GM12801 (cell line): ENCODE results near the gene SNED1.

Experiments
- CTCF ChIP-seq: IDR thresholded peaks from one replicate; pipeline ENCODE4 v1.5.1; 2011; ENCODE audit warnings: control low read depth; ENCODE audit not compliant: insufficient read length; ENCODE audit errors: extremely low read depth

The SNED1 gene

GRCh38 chr2:241134711-241135110, 136.3 kb downstream of the SNED1 start:
- TF ChIP-seq CTCF: no peak

GRCh38 chr2:241135737-241136136, 137.3 kb downstream of the SNED1 start:
- no peak for TF ChIP-seq CTCF

- no peak for TF ChIP-seq CTCF
Measured at GRCh38 chr2:241136191-241136590, 137.8 kb downstream of the SNED1 start.

DNA sequence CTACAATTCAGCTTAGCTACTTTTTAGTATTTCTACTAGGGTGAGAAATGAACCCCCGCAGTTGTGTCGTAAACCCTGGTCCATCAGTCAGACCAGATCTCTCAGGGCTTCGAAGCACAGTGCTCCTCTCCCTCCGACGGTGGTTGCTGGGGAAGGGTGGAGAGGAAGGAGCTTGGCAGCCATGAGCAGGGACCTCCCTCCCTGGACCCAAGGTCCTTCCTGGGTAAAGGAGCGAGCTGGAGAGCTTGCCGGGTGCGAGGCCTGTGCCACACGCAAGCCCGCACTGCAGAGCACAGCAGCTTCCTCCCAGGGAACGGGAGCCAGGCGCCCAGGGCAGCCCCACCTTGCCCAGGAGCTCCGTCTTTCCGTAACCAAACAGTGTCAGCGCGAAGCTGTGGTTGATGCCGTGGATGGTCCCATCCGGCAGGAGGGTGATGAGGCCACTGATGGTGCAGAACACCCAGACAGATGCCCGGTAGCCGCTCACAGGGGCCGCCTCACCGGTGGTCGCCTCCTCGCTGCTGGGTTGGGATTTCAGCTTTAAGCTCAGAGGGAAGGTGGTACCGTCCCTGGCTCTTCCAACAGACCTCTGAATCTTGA, 138.3 kb downstream of the SNED1 start:
- TF ChIP-seq CTCF: no peak

GRCh38 chr2:241137276-241138190, 139.1 kb downstream of the SNED1 start:
- TF ChIP-seq CTCF: no peak

GRCh38 chr2:241138471-241138870, 140.1 kb downstream of the SNED1 start:
- no peak for TF ChIP-seq CTCF

DNA sequence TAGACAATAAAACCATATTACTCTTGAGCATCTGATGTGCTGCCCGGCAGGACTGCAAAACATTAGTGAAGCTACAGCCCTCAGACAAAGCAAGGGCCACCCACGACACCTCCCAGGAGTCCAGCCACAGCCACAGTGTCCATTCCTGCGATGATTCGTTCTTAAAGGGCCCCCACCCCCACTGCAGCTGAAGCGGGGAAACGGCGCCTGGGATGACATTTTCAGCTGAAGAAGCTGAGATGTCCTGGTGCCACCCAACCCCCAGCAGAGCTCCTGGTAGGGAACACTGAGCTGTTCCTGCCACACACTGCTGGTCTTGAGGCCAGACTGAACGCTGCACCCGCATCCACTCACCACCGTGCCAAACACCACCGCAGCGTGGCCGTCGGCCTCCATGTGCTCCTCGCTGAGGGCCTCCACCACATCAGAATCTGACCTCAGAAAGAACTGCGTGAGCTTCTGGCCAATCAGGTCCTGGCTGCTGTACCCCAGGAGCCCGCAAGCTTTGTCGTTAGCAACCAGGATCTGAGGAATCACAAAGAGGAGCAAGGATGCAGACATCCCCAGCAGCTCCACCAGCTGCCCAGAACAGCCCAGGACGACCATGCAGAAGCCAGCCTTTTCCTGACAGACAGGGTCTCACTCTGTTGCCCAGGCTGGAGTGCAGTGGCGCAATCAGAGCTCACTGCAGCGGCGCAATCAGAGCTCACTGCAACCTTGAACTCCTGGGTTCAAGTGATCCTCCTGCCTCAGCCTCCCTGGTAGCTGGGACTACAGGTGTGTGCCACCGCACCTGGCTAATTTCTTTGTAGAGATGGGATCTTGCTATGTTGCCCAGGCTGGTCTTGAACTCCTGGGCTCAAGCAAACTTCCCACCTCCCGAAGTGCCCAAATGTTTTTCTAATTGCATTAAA, 141.4 kb downstream of the SNED1 start:
- TF ChIP-seq CTCF: no peak
